Neural crest cell (in vitro differentiated cells): ENCODE results near the gene WFIKKN2. TPM values are rescaled to one million over a fixed set of nuclear protein-coding genes. Genes with fewer than 3 reads are reported as not detected.

Experiments used
- DNase-seq: peaks from one replicate; pipeline ENCODE4 v3.0.0; 2021; ENCODE audit warnings: low read depth, mixed read lengths, low spot score
- H3K27ac Mint-ChIP-seq: one replicate; pipeline ENCODE4 v1.8.0; 2021; ENCODE audit warnings: mild to moderate bottlenecking, mixed read lengths; ENCODE audit not compliant: unreplicated experiment
- H3K27me3 Mint-ChIP-seq: 2 replicates; pipeline ENCODE4 v1.8.0; 2021; ENCODE audit warnings: low read depth, mild to moderate bottlenecking, mixed read lengths
- H3K36me3 Mint-ChIP-seq: 2 replicates; pipeline ENCODE4 v1.8.0; 2021; ENCODE audit warnings: low read depth, mild to moderate bottlenecking, mixed read lengths
- H3K4me1 Mint-ChIP-seq: 2 replicates; pipeline ENCODE4 v1.8.0; 2021; ENCODE audit warnings: mixed read lengths
- H3K4me3 Mint-ChIP-seq: one replicate; pipeline ENCODE4 v1.8.0; 2021; ENCODE audit warnings: mild to moderate bottlenecking, mixed read lengths
- H3K9me3 Mint-ChIP-seq: 2 replicates; pipeline ENCODE4 v1.8.0; 2021; ENCODE audit warnings: mixed read lengths
- CTCF ChIP-seq: fragments of 200-600 bp; sonication (generic); conservative IDR thresholded peaks from 2 replicates; pipeline ENCODE4 v1.5.0; 2021; ENCODE audit warnings: antibody characterized with exemption, mild to moderate bottlenecking
- total RNA-seq: library from RNA; stranded (reverse); gene quantifications from 2 replicates; pipeline ENCODE4 v1.2.1, GENCODE V29; 2021

Gene WFIKKN2
- total RNA-seq, 1 donor from 2014 or later: 0.09 TPM

- no peak for DNase-seq
- Mint-ChIP-seq H3K4me3 (no peak overlapping the region), H3K27me3 (no peaks in the 10 kb centered on the region), H3K27ac (no peak overlapping the region), H3K4me1 (no peaks in the 10 kb centered on the region), H3K9me3 (peaks cover 5% of the 10 kb centered on the region), H3K36me3 (peaks cover 2% of the 10 kb centered on the region)
- no peak for TF ChIP-seq CTCF
These were observed 42.5 kb downstream of the WFIKKN2 start for GRCh38 chr17:50877838-50878237.

- Mint-ChIP-seq H3K9me3 (peaks cover 5% of the 10 kb centered on the region), H3K4me3 (no peak overlapping the region), H3K4me1 (peaks cover 2% of the 10 kb centered on the region), H3K27me3 (no peaks in the 10 kb centered on the region), H3K27ac (no peak overlapping the region), H3K36me3 (peaks cover 2% of the 10 kb centered on the region)
- no peak for TF ChIP-seq CTCF
- no peak for DNase-seq
These were observed 43.7 kb downstream of the WFIKKN2 start for GRCh38 chr17:50879086-50879485.

GRCh38 chr17:50881182-50881581, 45.8 kb downstream of the WFIKKN2 start:
- Mint-ChIP-seq H3K9me3 (peaks cover 5% of the 10 kb centered on the region), H3K4me1 (peaks cover 3% of the 10 kb centered on the region), H3K36me3 (peaks cover 2% of the 10 kb centered on the region), H3K4me3 (no peak overlapping the region), H3K27me3 (no peaks in the 10 kb centered on the region), H3K27ac (no peak overlapping the region)
- no peak for DNase-seq
- TF ChIP-seq CTCF: no peak

GRCh38 chr17:50882851-50883250, 47.5 kb downstream of the WFIKKN2 start:
- Mint-ChIP-seq H3K36me3 (peaks cover 2% of the 10 kb centered on the region), H3K27me3 (no peaks in the 10 kb centered on the region), H3K4me1 (peaks cover 16% of the 10 kb centered on the region), H3K4me3 (no peak overlapping the region), H3K9me3 (peaks cover 5% of the 10 kb centered on the region), H3K27ac (no peak overlapping the region)
- TF ChIP-seq CTCF: no peak
- no peak for DNase-seq

GRCh38 chr17:50883850-50884438, 48.6 kb downstream of the WFIKKN2 start:
- H3K4me1 Mint-ChIP-seq: peaks cover 18% of the 10 kb centered on the region
- TF ChIP-seq CTCF: no peak
- no peaks in the 10 kb centered on the region for H3K27me3 Mint-ChIP-seq
- H3K9me3 Mint-ChIP-seq: peaks cover 4% of the 10 kb centered on the region
- no peak for DNase-seq
- peak overlapping the region; percentile 16 for H3K27ac Mint-ChIP-seq
- H3K4me3 Mint-ChIP-seq: no peak overlapping the region
- H3K36me3 Mint-ChIP-seq: peaks cover 1% of the 10 kb centered on the region
